HL-60/S4 treated with retinoic acid at 250 ng/mL for 4 days and 3 days (cell line): ENCODE results near the gene EGR4.

Experiments used
- in situ Hi-C: fragments of 300-500 bp; cut with MboI; formaldehyde crosslinking; loops from 2 replicates; pipeline ENCODE4 v1.7.0; 2022; ENCODE audit warnings: low sequenced_read_pairs

The EGR4 gene

DNA sequence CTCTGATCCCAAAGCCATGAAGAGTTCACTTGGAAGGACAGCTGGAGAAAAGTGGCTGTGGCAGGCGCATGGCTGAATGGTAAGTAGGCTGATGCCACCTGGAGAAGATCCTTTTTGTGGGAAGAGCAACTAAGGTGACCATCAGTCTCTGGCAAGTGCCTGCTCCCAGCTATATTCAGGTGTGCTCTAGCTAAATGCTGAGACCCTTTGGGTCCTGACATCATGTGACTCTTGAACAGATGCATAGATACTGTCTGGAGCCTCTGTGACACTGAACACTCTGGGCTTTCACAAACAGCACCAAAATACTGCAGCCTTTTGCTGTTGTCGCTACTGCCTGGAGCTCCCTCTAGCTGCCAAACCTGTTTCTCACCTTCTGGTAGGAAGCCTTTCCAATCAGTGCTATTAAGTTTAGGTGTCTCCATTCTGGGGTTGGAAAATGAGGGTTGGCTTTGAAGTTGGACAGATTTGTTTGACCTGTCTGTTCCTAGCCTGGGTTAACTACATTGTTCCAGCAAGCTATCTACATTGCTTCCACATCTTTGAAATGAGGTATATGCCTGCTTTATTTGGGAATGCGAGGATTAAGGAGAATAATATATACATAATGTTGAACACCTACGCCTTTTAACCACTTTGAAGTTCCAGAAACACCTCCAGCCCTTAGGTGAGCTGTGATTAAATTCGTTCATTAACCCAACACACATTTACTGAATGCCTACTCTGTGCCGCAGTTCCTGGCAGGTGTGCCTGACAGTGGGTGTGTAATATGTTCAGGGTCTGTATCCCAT is 3.1 kb downstream of the EGR4 start:
- in situ Hi-C loops, result no loop called here

DNA sequence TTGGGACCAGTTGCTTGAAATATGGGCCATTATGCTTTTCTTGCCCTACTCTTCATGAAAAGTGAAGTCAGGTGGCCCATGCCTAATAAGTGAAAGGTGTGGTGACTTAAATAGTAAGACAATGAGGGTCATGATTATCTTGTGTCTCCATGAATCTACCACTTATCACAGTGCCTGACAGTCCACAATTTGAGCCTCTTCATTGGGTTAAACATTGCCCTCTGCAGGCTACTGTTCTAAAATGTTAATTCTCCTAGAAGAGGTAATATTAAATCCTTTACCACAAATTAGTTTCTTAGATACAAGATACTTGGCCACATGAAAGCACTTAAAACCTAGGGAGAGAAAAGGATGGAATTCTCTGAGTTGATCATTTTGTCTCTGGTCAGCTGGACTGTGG is 4.0 kb downstream of the EGR4 start:
- in situ Hi-C loops, result no loop called here

DNA sequence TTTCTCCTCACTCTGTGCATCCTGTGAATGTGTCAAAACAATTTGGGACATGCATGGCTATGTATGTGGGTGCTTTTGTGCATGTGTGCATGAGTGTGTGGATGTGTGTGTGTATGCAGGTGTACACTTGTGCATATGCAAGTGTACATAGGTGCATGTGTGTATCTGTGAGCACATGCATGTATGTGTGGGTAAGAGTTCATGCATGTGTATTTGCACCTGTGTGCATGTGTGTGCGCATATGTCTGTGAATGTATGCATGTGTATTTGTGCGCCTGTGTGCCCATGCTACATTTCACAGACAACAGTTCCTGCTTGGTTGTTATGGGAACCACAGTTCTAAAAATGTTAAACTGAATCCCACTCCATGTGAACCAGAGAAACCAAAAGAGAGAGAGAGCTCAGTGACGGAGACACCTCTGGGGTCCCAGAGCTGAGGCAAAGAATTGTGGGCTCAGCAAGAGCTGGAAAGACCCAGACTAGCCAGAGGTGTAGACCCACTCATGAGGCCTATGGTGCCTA is 7.2 kb downstream of the EGR4 start:
- in situ Hi-C loops, result no loop called here

DNA sequence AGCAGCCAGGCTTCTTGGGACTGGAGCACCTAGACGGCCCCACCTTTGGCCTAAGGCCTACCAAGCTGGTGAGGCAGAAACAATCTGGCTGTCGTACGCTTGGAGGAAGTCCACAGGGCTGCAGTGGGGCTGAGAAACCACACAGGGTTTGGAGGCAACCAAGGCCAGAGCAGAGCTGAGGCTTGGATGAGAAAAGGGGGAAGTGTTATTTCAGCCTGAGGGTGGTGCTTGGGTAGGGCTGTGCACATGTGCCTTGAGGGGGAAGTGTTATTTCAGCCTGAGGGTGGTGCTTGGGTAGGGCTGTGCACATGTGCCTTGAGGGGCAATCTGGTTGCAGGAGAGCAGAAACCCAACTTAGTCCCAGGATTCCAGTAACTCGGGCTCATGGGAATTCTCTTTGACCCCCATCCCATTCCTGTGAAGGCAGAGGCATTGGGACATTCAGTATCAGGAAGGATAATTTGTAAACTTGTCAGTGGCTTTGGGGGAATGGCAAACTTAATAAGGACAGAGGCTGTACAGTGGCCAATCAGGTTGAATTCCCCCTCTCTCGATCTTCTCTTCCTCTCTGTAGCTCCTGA is 8.1 kb downstream of the EGR4 start:
- in situ Hi-C loops, result no loop called here

DNA sequence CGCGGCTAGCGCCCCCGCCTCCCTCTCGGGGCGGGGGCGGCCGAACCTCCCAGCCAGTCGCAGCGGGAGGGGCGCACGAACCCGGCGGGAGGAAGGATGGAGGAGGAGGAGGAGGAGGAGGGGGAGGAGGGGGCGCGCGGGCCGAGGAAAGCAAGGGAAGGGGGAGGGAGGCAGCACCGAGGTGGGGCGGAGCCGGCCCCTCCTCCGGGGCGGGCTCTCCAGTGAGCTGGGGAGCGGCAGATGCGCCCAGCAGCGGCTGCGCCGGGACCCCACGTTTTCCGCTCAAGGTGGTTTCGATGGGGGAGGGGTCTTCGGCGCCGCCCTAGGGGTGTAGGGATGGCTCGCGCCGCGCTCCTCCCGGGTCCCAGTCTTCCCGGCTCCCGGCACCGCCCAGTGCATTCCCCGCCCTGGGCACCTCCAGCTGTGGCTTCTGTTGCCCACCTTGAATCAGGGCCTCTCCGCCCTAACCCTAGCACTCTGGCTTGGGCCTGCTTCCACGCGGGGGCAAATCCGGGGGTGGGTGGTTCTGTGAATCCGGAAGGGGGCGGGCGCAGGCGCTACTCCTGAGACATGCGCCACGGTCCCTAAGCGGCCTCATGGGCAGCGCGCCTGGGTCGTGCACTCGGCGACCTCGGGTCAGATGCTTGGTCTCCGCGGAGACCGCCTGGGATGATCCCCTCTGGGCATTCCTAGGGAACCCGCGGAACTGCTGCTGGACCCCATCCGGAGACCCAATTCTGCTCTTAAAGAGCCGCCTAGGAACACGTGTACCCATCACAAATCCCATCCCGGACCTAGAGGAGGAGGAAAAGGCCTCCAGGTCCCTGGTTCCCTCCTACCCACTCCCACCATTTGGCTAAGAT is 8.8 kb downstream of the EGR4 start, which contains the start of gene FBXO41:
FBXO41 (minus strand) TSS at position 183 of the 863 bp plus-strand sequence. CDS start 14,848 bp downstream, outside the sequence.
- in situ Hi-C loops, result no loop called here

DNA sequence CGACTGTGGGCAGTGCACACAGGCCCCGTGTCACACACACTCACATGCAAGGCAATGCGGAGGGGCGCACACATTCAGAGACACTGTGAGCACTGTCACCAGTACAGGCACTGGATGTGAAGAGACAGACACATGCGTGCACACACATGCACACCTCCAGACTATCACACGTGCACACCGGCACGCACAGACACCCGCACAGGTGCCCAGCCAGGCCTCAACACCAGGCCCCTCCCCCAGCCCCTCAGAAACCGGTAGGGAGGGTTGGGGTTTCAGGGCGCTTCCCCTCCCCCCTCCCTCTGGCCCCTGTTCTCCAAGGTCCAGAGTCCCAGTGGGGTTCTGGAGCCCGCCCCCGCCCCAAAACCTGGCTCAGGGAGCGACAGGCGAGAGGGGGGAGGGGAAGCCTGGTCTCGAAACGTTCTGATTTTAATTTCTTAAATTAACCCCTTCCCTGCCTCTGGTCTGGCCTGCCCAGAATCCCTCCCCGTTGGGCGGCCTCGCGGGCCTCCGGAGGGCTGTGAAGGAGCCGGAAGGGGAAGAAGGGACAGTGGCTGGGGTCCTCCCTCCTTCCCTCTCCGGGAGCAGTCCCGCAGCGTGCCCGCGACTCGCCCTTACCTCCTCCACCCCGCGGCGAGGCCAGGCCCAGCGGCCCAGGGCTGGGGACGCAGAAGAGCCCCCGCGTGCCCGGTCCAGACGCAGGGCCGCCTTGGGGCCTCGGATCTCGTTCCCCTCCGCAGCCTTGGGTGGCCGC is 9.6 kb downstream of the EGR4 start:
- in situ Hi-C loops, result no loop called here

DNA sequence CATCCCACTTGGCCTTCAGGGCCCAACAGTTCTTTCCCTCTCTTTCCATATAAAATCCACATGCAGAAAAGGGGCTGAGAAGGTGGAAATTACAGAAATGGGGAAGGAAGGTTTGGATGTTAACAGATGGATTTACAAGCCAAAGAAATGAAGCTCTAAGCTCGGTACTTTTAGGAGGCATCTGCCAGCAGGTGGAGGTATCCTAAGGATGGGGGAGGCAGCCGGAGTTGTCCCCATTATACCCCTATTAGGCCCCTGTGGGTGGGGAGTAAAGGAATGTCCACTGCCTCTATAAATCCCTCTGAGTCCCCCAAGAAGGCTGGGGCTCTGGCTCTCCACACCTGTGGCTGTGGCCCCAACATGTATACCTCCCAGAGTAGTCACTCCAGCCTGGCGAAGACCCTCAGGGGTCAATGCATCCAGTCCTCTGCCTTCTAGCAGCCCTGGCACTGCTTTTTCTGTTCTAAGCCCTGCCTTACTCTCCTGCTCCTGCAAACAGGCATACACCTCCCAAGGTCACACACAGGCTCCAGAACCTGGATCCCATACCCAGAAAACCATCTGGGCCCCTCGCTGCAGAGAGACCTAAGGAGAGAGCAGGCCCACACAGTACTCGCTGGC is 10.3 kb downstream of the EGR4 start:
- in situ Hi-C loops, result no loop called here

DNA sequence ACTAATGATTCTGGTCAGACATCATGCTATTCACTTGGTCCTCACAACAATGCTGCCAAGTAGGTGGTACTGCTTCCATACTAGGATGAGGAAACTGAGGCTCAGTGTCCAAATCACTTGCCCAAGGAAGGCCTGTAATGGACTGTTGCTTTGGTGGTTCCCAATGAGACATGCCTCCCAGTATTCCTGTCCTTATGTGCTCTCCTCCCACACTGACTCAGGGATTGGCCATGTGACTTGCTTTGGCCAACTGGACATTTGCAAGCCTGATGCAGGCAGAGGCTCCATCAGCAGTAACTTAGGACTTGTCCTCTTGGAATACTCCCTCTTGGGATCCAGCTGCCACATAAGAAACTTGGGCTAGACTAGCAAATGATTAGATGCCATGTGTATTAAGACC is 12.1 kb downstream of the EGR4 start:
- in situ Hi-C loops, result no loop called here

DNA sequence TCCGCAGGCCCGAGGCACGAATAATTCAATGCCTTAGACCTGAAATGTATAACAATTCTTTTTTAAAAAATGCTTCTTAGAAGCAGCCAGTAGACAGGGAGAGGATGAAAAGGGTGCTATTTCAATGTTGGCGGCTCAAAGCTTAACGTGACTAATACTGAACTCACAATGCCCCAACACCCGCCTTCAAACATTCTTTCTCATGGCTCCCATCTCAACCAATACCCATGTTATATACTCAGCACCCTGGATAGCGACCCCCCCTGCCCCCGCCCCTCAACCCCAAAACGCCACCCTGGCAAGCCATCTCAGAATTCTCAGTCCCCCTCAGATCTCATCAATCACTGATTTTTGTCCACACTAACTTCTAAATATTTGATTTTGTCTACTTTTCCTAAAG is 13.5 kb downstream of the EGR4 start:
- in situ Hi-C loops, result no loop called here

DNA sequence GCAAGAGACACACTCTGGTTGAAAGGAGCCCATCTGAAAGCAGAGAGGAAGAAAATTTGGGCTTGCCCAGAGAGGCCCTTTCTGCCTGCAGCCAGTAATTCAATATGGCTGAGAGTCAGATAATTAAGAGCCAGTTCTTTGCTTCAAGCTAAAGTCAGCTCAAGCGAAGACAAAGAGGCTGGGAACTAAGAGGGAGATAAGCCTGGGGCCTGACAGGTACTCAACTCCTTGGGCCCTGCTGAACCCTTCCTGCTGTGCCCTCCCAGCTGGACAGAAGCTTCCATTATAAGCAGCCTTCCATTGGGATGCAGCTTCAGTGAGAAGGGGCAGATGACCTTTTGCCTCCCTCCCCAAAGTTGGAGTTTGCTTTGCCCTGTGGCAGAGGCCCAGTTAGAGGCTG is 21.1 kb downstream of the EGR4 start:
- in situ Hi-C loops, result no loop called here

DNA sequence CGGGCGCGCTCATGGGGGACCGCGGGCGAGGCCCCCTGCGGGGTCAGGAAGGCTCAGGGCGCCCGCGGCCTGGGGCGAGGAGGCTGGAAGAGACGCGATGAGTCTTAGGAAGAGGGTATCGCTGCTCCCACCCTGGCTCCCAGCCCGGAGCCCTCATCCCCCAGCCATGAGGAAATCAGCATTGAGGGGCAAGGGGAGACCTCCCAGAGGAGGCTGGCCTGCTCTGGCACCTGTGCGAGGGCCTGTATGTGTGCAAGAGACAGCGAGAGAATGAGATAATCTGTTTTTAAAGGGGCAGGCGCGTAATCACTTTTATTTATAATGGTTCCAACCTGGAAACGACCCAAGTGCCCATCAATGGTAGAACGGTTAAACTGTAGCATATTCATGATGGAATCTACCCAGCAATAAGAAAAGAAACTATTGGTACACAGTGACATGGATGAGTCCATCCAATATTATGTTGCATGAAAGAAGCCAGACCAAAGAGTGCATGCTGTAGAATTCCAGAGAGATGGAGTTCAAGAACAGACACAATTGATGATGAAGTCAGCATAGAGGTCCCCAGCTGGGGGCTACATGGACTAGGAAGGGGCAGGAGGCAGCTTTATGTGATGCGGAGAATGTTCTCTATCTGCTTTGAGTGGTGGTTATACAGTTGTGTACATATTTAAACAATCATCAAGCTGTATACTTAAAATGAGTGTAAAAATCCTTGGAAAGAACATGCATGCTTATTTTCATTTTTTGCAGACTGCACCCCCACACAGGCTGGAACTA is 23.5 kb downstream of the EGR4 start:
- in situ Hi-C loops, result no loop called here

DNA sequence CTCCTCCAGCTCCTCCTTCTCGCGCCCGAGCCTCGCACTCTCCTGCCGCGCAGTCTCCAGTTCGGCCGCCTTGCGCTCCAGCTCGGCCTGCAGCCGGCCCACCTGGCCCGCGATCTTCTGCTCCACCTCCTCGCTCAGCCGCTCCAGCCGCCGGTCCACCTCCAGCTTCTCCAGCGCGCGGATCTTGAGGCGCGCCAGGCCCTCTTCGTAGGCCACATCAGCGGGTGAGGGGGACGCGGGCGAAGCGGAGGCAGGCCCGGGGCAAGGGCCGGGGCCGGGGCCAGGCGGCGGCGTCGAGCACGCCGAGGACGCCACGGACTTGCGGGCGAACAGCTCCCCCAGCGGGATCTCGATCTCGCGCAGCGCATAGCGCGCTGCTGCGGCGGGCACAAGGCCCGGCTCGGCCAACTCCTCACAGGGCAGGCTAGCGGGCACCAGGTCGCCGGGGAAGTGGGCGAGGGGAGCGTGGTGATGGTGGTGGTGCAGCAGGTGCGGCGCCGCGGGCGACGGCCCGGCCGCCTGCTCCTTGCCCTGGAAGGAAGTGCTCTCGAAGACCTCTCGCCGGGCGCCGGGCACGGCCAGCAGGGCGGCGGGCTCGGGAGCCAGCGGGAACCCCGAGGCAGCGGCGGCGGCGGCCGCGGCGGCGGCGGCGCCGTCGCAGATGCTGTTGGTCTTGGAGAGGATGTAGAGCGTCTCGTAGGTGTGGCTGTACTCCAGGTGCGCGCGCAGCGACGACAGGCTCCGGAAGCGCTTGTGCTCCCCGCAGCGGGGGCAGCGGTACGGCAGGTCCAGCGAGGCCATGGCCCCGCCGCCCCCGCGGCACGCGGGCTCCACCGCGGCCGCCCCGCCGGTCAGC is 24.3 kb downstream of the EGR4 start:
- in situ Hi-C loops, result no loop called here

DNA sequence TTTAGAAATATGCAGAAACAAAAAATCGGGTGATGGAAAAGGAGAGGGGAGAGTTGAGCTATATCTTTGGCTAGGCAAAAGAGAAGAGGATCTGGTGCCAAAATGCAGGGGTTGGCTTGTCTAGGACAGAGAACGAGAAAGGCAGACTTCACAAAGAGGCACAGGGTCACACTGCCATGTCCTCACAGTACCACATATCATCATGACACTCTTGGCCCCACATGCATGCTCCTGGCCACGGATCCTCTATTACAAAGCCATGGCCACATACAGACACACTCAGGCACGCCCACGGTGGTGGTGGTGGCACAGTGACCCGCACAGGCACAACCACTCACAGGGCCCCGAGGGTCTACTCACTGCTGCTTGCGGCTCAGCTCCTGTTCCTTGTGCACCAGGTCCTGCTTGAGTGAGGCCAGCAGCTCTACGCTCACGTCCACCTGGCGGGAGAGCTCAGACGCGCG is 24.9 kb downstream of the EGR4 start:
- in situ Hi-C loops, result no loop called here

DNA sequence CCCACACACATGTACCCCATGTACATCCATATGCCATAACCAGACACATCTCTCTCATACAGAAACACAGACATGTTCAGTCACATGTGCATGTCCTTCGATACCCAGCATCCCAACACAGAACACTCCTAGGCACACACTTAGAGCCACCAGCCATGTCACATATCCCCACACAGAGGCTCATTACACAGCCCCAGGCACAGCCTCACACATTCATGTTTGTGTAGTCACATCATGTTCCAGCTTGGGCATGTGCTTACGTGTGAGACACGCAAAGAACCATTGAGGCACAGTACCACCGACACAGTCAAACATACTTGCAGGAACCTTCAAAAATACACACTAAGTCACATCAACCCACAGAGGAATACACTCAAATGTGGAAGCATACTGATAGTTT is 26.3 kb downstream of the EGR4 start:
- in situ Hi-C loops, result no loop called here

DNA sequence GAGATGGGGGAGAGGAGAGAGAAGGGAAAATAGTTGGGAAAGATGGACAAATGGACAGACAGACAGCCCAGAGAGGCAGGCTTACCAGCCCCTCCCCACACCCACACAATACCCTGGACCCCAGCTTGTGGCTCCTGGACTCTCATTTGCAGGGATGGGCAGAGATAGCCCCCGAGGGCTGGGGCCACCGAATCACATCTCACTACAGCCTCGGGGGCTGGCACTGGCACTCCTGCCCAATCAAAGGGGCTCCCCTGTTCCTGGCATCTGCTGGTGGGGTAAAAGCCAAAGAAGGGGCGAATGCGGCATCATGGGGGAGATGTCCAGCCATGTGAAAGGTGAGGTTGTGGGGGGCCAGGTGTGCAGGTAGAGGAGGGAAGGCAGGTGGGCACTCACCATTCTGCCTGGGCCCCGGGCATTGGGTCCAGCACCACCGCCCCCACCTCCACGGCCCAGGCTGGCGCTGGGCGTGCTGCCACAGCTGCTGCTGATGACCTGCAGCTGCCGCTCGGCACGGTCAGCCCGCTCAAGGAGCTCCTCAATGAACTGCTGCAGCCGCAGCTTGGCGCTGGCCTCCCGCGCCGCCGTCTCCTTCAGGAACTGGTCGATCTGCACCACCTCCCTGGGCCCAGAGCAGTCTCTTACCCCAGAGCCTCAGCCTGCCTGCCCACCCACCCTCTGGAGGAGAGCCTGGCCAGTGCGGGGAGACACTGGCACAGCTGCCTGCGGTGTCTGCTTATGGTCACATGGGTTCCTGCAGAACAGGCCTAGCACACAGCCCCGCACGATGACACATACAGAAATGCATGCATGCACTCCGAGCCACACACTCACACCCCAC is 27.1 kb downstream of the EGR4 start:
- in situ Hi-C loops, result no loop called here

DNA sequence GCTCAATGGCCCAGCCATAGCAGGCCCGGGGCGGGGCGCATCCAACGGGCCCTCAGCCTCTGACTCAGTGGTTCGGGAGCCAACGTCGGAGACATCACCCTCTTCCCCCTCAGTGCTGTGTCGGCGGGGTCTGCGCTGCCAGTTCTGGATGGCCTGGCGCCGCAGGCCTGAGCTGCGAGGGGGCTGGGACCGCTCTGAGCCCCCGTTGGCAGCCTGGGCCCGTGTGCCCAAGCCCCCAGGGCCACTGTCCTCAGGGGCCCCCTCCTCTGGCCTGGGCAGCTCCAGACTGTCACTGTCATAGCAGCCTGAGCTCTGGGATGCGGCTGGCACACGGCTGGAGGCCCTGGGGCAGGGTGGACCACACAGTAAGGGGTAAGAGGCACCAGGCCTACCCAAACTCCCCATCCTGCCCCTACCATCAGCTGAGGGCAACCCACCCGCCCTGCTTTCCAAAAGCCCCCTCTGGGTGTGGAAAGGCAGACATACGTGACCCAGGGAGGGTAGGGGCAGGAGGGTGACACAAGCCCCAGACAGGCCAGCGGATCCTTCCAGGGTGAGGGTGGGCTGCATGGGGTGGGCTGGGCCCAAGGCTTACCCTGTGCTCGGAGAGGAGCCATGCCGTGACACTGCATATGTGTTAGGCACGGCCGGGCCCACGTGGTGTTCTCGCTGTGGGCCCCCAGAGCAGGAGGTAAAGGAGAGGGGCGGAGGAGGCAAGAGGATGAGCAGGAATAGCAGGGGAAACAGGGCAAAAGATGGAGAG is 27.9 kb downstream of the EGR4 start:
- in situ Hi-C loops, result no loop called here

DNA sequence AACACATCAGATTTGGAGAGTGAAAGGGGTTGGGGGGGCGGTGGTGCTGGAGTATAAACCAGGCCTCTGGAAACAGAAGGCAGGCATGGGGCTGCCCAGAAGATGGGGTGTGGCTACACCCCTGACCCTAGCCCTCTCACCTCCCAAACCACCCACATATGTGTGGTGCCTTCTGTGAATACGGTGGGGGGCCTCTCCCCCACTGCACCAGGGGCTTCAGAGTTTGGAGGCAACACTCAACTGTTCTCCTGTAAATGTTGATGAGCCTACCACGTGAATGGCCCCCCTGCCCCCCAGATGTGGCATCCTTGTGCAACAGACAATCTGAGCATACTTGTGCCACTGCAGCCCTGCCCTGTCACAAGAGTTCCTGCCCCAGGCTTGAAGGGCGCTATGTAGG is 28.6 kb downstream of the EGR4 start:
- in situ Hi-C loops, result no loop called here
